Measurements from ENCODE around the gene SPON1.

SPON1 gene

DNA sequence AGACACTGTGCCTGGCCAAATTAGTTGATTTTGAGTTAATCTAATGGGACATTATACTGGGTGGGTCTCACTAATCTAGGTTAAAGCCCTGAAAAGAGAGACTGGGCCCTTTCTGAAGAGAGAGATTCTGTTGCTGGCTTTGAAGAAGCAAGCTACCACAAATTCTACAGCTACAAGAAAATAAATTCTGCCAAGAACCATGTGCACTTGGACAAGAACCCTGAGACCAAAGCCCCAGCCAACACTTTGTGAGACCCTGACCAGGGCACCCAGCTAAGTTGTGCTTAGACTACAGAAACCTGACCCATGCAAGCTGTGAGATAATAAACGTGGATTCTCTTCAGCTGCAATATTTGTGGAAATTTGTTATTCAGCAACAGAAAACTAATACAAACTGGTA lies 20.1 kb upstream of the SPON1 start:
- H3K9me2 ChIP-seq (ENCODE audit: low read depth, low read length) = no peaks in the 10 kb centered on the region
- no peaks in the 10 kb centered on the region for H3F3A ChIP-seq (ENCODE audit: insufficient read depth, low read length)
- H3K4me2 ChIP-seq (ENCODE audit: low read length) = no peak overlapping the region
- no peaks in the 10 kb centered on the region for H3K36me3 ChIP-seq (ENCODE audit: insufficient read depth, low read length)
- H2AFZ ChIP-seq (ENCODE audit: low read length) = no peak overlapping the region
- no peak overlapping the region for H3K27ac ChIP-seq (ENCODE audit: low read depth, low read length, poor library complexity, severe bottlenecking)
- H4K20me1 ChIP-seq (ENCODE audit: insufficient read depth, low read length) = no peaks in the 10 kb centered on the region
- TF ChIP-seq EZH2 (IDR thresholded peaks at IDR 0.05; ENCODE audit: borderline replicate concordance, low read length) = no peak
- TF ChIP-seq, protein P1, sequence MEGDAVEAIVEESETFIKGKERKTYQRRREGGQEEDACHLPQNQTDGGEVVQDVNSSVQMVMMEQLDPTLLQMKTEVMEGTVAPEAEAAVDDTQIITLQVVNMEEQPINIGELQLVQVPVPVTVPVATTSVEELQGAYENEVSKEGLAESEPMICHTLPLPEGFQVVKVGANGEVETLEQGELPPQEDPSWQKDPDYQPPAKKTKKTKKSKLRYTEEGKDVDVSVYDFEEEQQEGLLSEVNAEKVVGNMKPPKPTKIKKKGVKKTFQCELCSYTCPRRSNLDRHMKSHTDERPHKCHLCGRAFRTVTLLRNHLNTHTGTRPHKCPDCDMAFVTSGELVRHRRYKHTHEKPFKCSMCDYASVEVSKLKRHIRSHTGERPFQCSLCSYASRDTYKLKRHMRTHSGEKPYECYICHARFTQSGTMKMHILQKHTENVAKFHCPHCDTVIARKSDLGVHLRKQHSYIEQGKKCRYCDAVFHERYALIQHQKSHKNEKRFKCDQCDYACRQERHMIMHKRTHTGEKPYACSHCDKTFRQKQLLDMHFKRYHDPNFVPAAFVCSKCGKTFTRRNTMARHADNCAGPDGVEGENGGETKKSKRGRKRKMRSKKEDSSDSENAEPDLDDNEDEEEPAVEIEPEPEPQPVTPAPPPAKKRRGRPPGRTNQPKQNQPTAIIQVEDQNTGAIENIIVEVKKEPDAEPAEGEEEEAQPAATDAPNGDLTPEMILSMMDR (IDR thresholded peaks at IDR 0.05; ENCODE audit: low read length) = no peak
- H3K4me3 ChIP-seq (ENCODE audit: low read depth, low read length, poor library complexity, severe bottlenecking) = no peak overlapping the region
- no peaks in the 10 kb centered on the region for H3K4me1 ChIP-seq (ENCODE audit: insufficient read depth, low read length, severe bottlenecking)
- H3K79me2 ChIP-seq (ENCODE audit: insufficient read depth, low read length) = no peaks in the 10 kb centered on the region
- H3K9ac ChIP-seq (ENCODE audit: low read length) = no peak overlapping the region
- H3K9me3 ChIP-seq (ENCODE audit: low read length) = no peaks in the 10 kb centered on the region
- no peaks in the 10 kb centered on the region for H3K27me3 ChIP-seq (ENCODE audit: insufficient read depth, low read length)

DNA sequence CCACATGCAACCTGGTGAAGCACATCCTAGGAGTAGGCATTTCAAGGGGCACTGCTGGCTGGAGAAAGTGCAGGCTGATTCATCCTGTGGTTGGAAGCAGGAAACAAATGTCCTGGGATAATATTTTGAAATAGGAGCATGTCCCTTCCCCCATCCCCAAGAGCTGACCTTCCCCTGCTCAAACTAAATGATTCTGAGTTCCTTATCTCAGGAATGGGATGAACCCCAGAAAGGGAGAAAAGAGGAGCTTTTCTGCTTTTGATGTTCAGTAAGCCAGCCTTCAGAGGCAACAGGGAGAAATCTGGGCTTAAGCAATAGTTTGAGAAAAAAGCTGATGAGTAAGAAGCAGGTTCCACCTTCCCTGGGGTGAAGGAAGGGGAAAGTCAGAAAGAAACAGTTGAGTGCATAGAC lies 19.5 kb upstream of the SPON1 start:
- H3K4me1 ChIP-seq (ENCODE audit: insufficient read depth, low read length, severe bottlenecking) = no peaks in the 10 kb centered on the region
- H3K27ac ChIP-seq (ENCODE audit: low read depth, low read length, poor library complexity, severe bottlenecking) = no peak overlapping the region
- H3K9me2 ChIP-seq (ENCODE audit: low read depth, low read length) = no peaks in the 10 kb centered on the region
- no peaks in the 10 kb centered on the region for H4K20me1 ChIP-seq (ENCODE audit: insufficient read depth, low read length)
- no peaks in the 10 kb centered on the region for H3K9me3 ChIP-seq (ENCODE audit: low read length)
- no peak overlapping the region for H3K4me2 ChIP-seq (ENCODE audit: low read length)
- H3F3A ChIP-seq (ENCODE audit: insufficient read depth, low read length) = no peaks in the 10 kb centered on the region
- no peaks in the 10 kb centered on the region for H3K36me3 ChIP-seq (ENCODE audit: insufficient read depth, low read length)
- H3K79me2 ChIP-seq (ENCODE audit: insufficient read depth, low read length) = no peaks in the 10 kb centered on the region
- H2AFZ ChIP-seq (ENCODE audit: low read length) = no peak overlapping the region
- no peak overlapping the region for H3K4me3 ChIP-seq (ENCODE audit: low read depth, low read length, poor library complexity, severe bottlenecking)
- TF ChIP-seq, protein P1 (IDR thresholded peaks at IDR 0.05; ENCODE audit: low read length) = no peak
- no peak for TF ChIP-seq EZH2 (IDR thresholded peaks at IDR 0.05; ENCODE audit: borderline replicate concordance, low read length)
- no peaks in the 10 kb centered on the region for H3K27me3 ChIP-seq (ENCODE audit: insufficient read depth, low read length)
- H3K9ac ChIP-seq (ENCODE audit: low read length) = no peak overlapping the region

GRCh38 chr11:13944016-13944415 lies 18.5 kb upstream of the SPON1 start:
- Histone ChIP-seq H3K27ac (ENCODE audit: low read depth, low read length, poor library complexity, severe bottlenecking) (no peak overlapping the region), H3K4me1 (ENCODE audit: insufficient read depth, low read length, severe bottlenecking) (no peaks in the 10 kb centered on the region), H3K79me2 (ENCODE audit: insufficient read depth, low read length) (no peaks in the 10 kb centered on the region), H2AFZ (ENCODE audit: low read length) (no peak overlapping the region), H3K27me3 (ENCODE audit: insufficient read depth, low read length) (no peaks in the 10 kb centered on the region), H3K9ac (ENCODE audit: low read length) (no peak overlapping the region), H3K9me3 (ENCODE audit: low read length) (no peaks in the 10 kb centered on the region), H4K20me1 (ENCODE audit: insufficient read depth, low read length) (no peaks in the 10 kb centered on the region), H3K9me2 (ENCODE audit: low read depth, low read length) (no peaks in the 10 kb centered on the region), H3F3A (ENCODE audit: insufficient read depth, low read length) (no peaks in the 10 kb centered on the region), H3K36me3 (ENCODE audit: insufficient read depth, low read length) (no peaks in the 10 kb centered on the region), H3K4me3 (ENCODE audit: low read depth, low read length, poor library complexity, severe bottlenecking) (no peak overlapping the region), H3K4me2 (ENCODE audit: low read length) (no peak overlapping the region)
- no peak for TF ChIP-seq EZH2 (IDR thresholded peaks at IDR 0.05; ENCODE audit: borderline replicate concordance, low read length)
- TF ChIP-seq, protein P1 (IDR thresholded peaks at IDR 0.05; ENCODE audit: low read length) = no peak

Measured in OCI-LY1 (cell line).